HEK293T (cell line): ENCODE data around the gene PPP1R27.

Experiments used
- CTCF ChIA-PET: fragments of 350-600 bp; formaldehyde crosslinking; extraction: SDS; loops from one replicate; lab custom pipeline; 2021; ENCODE audit warnings: antibody characterized with exemption, inconsistent platforms; lab: Yijun Ruan, JAX
- POLR2A ChIA-PET: fragments of 350-600 bp; formaldehyde crosslinking; extraction: SDS; loops from one replicate; lab custom pipeline; 2020; ENCODE audit warnings: antibody characterized with exemption, inconsistent platforms; lab: Yijun Ruan, JAX
- DNase-seq: peaks from one replicate; pipeline ENCODE4 v3.0.0; 2012; ENCODE audit warnings: mixed read lengths; ENCODE audit errors: extremely low spot score
- ARNT ChIP-seq: fragments of 450-650 bp; IDR thresholded peaks from 2 replicates; pipeline ENCODE4 v1.6.1; 2017; ENCODE audit warnings: mild to moderate bottlenecking
- BHLHE40 ChIP-seq: fragments of 450-650 bp; IDR thresholded peaks from 2 replicates; pipeline ENCODE4 v1.6.1; 2016; ENCODE audit warnings: mild to moderate bottlenecking, moderate library complexity, borderline replicate concordance
- CTBP1 ChIP-seq: fragments of 450-650 bp; IDR thresholded peaks from 2 replicates; pipeline ENCODE4 v1.6.1; 2016; ENCODE audit warnings: borderline replicate concordance
- ELF4 ChIP-seq: fragments of 450-650 bp; IDR thresholded peaks from 2 replicates; pipeline ENCODE4 v1.6.1; 2017; ENCODE audit warnings: antibody characterized with exemption
- FOXA1 ChIP-seq: fragments of 450-650 bp; IDR thresholded peaks from 2 replicates; pipeline ENCODE4 v1.6.1; 2016; ENCODE audit warnings: mild to moderate bottlenecking
- FOXK2 ChIP-seq: fragments of 450-650 bp; IDR thresholded peaks from 2 replicates; pipeline ENCODE4 v1.6.1; 2016; ENCODE audit warnings: mild to moderate bottlenecking
- FOXM1 ChIP-seq: fragments of 450-650 bp; IDR thresholded peaks from 2 replicates; pipeline ENCODE4 v1.6.1; 2017; ENCODE audit warnings: mild to moderate bottlenecking, borderline replicate concordance
- HDGF ChIP-seq: fragments of 450-650 bp; IDR thresholded peaks from 2 replicates; pipeline ENCODE4 v1.6.1; 2017; ENCODE audit warnings: antibody characterized with exemption, borderline replicate concordance
- L3MBTL2 ChIP-seq: fragments of 450-650 bp; conservative IDR thresholded peaks from 2 replicates; pipeline ENCODE4 v1.6.1; 2016; ENCODE audit warnings: mild to moderate bottlenecking
- LEF1 ChIP-seq: fragments of 450-650 bp; IDR thresholded peaks from 2 replicates; pipeline ENCODE4 v1.6.1; 2017; ENCODE audit warnings: mild to moderate bottlenecking, borderline replicate concordance
- NFRKB ChIP-seq: fragments of 450-650 bp; IDR thresholded peaks from 2 replicates; pipeline ENCODE4 v1.6.1; 2016; ENCODE audit warnings: mild to moderate bottlenecking, moderate library complexity
- PKNOX1 ChIP-seq: fragments of 450-650 bp; IDR thresholded peaks from 2 replicates; pipeline ENCODE4 v1.6.1; 2016
- SP1 ChIP-seq: fragments of 450-650 bp; IDR thresholded peaks from 2 replicates; pipeline ENCODE4 v1.6.1; 2017
- SUZ12 ChIP-seq: fragments of 450-650 bp; IDR thresholded peaks from 2 replicates; pipeline ENCODE4 v1.6.1; 2016; ENCODE audit warnings: mild to moderate bottlenecking
- TARDBP ChIP-seq: fragments of 450-650 bp; IDR thresholded peaks from 2 replicates; pipeline ENCODE4 v1.6.1; 2016
- ZNF384 ChIP-seq: fragments of 450-650 bp; IDR thresholded peaks from 2 replicates; pipeline ENCODE4 v1.6.1; 2016

Gene PPP1R27

GRCh38 chr17:81804559-81805399 lies 30.1 kb downstream of the PPP1R27 start:
- TF ChIP-seq FOXA1: no peak
- TF ChIP-seq ELF4: no peak
- no peak for TF ChIP-seq HDGF
- TF ChIP-seq ZNF384: no peak
- no peak for TF ChIP-seq ARNT
- TF ChIP-seq LEF1: no peak
- TF ChIP-seq BHLHE40: no peak
- no peak for TF ChIP-seq SUZ12
- TF ChIP-seq NFRKB: no peak
- no peak for TF ChIP-seq FOXK2
- TF ChIP-seq L3MBTL2: no peak
- no peak for TF ChIP-seq PKNOX1
- no peak for TF ChIP-seq TARDBP
- no peak for TF ChIP-seq CTBP1
- TF ChIP-seq SP1: no peak
- ChIA-PET CTCF (no interaction called here), POLR2A (no interaction called here)
- no peak for DNase-seq

DNA sequence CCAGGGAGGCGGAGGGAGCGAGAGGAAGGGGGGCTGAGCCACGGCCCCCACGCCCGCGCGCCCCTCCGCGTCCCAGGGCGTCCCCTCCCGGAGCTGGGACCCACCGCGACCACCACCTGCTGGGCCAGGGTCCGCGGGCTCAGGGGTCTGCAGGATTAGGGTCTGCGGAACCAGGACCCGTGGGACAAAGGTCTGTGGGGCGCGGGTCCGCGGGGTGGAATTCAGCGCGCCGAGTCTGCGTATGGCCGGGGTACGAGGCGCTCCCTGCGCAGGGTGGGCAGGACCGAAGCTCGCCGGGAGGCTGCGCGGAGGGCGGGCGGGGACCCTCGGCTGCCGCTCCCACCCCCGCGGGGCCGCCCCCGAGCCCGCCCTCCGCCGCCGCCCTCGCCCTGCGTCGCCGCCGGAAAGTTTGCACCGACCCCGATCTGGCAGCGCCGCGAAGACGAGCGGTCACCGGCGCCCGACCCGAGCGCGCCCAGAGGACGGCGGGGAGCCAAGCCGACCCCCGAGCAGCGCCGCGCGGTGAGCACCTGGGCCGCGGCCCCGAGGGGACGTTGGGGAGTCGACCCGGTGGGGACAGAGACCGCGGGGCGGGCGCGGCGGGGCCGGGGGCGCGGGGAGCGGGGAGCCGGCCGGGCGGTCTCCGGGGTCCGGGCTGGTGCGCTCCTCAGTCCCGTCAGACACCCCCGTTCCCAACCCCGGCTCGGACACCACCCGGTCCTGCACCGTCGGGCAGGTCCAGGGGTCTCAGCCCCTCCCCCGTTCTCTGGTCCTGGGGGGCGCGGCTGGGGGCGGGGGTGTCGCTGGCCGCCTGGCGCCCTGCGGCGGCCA lies 30.9 kb downstream of the PPP1R27 start, which contains the start of gene GCGR:
Gene GCGR (plus strand): TSS at position 423 of the 831 bp plus-strand sequence. CDS start 4,869 bp downstream, outside the sequence.
- DNase-seq: no peak
- ChIA-PET POLR2A (no interaction called here), CTCF (no interaction called here)
- TF ChIP-seq LEF1 (no peak), ARNT (no peak), ZNF384 (no peak), SUZ12 (no peak), FOXM1 (no peak), L3MBTL2 (no peak), PKNOX1 (no peak), NFRKB (no peak), CTBP1 (no peak)

DNA sequence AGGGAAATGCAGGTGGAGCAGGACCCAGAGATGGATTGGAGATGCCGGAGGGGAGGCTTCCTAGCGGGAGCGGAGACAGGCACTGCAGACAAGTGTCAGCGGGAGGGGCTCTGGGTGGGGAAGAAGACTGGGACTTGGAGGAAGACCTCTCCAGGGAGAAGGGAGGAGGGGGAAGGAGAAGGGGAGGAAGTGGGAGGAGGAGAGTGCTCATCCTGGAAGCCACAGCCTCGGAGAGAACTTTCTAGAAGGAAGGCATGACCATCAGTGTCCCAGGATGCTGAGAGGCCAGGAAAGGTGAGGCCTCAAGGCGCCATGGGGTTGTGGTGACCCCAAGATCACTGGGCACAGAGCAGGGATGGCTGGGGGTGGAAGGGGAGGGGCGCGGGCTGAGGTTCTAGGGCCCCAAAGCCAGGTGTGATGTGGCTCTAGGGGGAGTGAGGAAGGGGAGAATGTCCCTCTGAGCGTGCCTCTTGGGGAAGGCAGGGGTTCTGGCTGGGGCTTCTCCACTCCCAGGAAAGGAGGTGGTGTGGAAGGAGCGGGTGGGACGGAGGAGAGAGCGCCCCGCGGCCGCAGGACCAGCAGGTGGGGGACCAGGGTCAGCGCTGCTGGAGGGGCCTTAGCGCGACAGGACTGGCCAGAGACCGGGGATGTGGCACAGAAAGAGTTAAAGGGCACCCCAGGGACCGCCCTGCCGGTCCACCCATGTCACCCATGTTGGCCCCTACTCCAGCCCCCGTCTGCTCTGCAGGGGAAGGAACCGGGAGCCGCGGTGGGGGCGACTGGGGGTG lies 31.8 kb downstream of the PPP1R27 start:
- DNase-seq: no peak
- no peak for TF ChIP-seq HDGF
- ChIA-PET POLR2A (no interaction called here), CTCF (no interaction called here)

DNA sequence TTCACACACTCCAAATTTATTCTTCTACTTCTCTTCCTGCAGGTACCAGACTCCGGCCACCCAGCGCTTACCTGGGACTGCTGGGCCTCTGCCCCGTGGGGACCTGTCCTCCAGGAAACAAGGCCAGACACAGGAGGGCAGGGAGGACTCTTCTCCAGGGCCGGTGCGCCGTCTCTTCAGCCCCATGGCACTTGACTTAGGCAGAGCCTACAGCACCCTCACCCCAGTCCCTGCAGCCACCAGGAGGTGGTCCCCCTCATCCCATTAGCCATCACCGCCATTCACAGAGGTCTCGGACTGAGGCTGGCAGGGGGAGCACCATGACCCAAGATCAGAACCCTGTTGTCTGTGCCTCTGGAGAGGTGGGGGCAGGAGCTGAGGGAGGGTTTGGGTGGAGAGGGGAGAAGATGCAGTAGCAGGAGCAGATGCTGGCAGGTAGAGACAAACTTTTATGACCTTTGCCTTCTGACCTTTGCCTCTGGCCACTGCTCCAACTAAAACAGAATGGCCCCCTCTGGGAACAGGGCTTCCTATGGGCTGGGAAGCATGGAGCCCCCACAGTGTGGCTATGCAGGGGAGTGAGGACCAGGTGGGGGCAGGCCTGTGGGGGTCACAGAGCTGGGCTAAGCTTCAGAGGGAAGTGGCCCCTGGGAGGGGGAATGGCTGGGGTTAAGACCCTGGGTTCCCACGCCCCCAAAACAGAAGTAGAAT lies 32.6 kb downstream of the PPP1R27 start:
- CTCF ChIA-PET: no interaction called here

GRCh38 chr17:81801327-81801726 lies 33.5 kb downstream of the PPP1R27 start:
- TF ChIP-seq L3MBTL2: no peak
- no peak for TF ChIP-seq SUZ12
- no peak for TF ChIP-seq TARDBP
- no peak for TF ChIP-seq BHLHE40
- no peak for TF ChIP-seq LEF1
- no peak for TF ChIP-seq ELF4
- TF ChIP-seq SP1: no peak
- no peak for TF ChIP-seq CTBP1
- TF ChIP-seq ARNT: no peak
- TF ChIP-seq NFRKB: no peak
- no peak for TF ChIP-seq PKNOX1
- TF ChIP-seq FOXA1: no peak
- no peak for TF ChIP-seq HDGF
- TF ChIP-seq ZNF384: no peak
- no peak for TF ChIP-seq FOXK2
- no peak for TF ChIP-seq FOXM1
- POLR2A ChIA-PET: no interaction called here

More for the DNA sequence above, 32.6 kb downstream of the PPP1R27 start:
- POLR2A ChIA-PET: interaction anchor here (0.6 kb wide), 1 partner anchor 70 kb away, joined by 3 read pairs; no protein-coding TSS in a partner anchor
- TF ChIP-seq L3MBTL2 (no peak), FOXA1 (no peak), LEF1 (no peak)
- no peak for DNase-seq

More at GRCh38 chr17:81801327-81801726, 33.5 kb downstream of the PPP1R27 start:
- CTCF ChIA-PET: no interaction called here
- DNase-seq: no peak
